ENCODE measurements around the gene RECQL5.
"Not testable (repeated sequence)": the region's sequence is repeated elsewhere in the genome, so short reads cannot be mapped to it uniquely, and the experiment has no call there.

Gene RECQL5

DNA sequence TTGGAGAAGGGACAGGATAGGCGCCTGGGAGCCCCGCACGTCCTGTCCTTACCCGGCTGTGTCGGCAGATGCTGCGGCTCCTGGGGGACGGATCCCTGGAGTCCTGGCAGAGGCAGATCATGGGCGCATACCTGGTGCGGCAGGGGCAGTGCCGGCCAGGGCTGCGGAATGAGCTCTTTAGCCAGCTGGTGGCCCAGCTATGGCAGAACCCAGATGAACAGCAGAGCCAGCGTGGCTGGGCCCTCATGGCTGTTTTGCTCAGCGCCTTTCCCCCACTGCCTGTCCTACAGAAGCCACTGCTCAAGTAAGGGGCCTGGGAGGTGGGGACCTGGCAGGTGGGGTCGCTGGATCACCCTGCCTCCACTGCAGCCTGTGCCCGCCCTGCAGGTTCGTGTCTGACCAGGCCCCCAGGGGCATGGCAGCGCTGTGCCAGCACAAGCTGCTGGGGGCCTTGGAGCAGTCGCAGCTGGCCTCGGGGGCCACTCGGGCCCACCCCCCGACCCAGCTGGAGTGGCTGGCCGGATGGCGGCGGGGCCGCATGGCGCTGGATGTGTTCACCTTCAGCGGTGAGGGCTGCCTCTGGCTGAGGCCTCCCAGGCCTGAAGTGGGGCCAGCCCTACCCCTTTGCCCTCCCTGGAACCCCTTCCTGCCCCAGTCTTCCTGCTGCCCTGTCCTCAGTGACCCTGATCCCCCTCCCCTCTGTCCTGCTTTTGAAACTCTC, 53.9 kb downstream of the RECQL5 start:
- DNase-seq, result no peak

DNA sequence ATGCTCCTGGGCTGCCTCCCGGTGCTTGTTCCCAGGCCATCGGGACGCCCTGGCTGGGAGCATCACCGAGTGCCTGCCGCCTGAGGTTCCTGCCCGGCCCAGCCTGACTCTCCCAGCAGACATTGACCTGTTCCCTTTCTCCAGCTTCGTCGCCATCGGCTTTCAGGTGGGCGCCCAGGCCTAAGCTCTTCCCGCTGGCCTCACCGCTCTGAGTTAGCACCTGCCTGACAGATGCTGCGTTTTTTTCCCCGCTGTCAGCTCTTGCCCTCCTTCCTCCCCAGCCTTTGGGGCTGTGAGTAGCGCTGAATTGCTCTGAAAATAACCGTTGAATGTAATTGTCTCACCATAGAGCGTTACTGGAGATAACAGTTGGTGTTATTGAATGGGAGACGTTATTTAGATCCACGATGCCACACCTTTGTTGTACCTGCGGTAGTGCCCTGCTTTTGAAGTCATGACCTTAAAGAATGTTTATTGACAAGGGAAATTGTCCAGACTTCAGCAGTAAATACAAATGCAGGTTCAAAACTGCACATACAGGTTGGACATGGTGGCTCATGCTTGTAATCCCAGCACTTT, 55.0 kb downstream of the RECQL5 start:
- DNase-seq, result no peak

DNA sequence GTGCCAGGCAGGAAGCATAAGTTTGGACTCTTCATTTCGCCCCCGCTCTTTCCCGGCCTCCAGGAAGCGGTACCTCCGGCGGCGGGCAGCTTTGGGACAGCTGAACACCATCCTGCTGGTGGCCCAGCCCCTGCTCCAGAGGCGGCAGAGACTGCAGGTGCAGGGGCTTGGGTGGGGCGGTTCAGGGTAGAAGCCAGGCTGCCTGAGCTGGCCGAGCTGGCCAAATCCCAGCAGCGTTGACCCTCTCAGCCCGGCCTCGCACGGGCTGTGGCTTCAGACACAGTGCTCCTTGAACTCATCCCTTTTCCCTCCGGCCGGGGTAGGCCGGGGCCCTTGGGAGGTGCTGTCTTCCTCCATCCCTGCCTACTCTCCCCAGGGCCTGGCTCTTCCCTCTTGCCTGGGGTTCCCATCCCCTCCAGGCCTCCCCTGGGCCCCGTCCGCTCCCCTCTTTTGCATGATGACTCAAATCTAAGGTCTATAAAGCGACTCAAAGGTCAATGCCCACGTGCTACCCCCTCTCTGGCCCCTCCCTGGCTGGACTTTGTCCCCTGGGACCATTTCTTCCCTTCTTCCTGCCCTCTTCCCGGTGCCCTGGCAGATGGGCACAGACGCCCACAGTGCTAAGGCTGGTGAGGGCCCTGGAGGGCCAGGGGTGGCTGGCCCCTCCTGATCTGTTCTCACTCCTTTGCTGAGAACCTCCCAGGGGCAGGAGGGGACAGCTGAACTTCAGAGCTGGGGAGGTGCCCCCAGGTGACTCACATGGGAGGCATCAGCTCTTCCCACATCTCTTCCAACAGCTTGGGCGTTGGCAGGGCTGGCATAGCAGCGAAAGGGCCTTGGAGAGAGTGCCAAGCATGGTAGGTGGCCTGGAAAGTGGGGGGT, 56.6 kb downstream of the RECQL5 start:
- no peak for DNase-seq

DNA sequence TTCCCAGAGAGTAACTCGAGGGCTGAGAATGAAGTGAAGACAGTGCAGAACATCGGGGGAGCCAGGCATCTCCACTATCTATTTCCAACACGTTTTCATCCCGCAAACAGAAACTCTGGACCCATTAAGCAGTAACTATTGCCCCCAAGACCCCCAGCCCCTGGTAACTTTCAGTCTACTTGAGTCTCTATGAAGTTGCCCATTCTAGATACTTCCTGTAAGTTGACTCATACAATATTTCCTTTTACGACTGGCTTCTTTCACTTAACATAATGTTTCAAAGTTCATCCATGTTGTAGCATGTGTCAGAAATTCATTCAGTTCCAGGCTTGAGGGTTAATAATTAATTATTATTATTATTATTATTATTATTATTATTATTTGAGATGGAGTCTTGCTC, 59.9 kb downstream of the RECQL5 start:
- DNase-seq, result no peak

DNA sequence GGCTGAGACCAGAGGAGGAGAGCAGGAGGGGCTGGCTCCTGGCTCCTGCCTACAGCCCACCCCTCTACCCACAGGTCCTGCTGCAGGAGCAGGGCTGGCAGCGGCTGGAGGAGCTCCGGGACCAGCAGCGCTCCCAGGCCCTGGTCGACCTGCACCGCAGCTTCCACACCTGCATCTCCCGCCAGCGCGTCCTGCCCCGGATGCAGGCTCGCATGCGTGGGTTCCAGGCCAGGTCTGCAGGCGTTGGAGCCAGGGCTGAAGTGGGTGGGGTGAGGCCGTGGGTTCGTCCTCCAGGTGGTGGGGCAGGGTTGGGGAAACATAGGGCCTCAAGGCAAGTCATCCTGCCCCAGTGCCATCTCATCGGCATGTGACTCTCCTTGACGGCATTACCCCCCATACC, 61.2 kb downstream of the RECQL5 start:
- DNase-seq, result no peak

DNA sequence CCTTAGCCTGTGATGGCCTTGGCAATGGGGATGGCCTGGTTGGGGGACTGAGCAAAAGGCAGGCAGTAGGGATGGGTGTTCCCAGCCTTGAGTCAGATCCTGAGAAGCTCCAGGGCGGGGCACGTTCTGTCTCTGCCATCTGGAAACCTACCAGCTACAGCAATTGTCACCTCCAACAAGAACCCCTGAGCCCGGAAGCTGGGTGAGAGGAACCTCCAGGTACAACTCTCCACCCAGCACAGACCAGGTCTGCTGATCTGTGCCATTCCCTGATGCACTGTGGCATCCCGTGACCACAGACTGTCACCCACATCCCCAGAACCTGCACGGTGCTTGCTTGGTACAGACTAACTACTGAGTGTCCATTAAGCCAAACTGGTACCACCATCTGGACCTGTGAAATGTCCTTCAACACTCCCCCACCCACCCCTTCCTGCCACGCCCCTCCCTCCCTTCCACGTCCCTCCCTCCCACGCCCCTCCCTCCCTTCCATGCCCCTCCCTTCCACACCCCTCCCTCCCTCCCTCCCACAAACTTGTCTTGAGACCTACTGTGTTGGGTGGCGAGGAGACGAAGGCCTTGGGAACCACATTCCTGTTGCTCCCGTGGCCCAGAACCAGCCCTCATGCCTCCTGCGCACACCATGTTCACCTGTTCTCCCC, 62.8 kb downstream of the RECQL5 start:
- no peak for DNase-seq

DNA sequence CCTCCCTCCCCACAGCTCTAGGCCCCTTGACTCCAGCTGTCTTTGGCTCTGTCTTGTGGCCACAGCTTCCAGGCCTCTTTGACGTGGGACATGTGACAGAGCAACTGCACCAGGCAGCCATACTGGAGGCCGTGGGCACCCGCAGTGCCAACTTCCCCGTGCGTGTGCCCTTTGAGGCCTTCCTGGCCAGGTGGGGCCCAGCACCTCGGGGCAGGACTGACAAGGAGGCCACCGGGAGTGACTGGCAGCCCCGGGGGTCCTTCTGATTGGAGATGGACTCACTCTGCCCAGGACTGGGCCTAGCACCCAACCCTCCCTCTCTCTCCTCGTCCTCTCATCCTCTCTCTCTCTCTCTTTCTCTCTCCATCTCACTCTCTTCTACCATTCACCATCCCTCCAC, 63.8 kb downstream of the RECQL5 start:
- no peak for DNase-seq

DNA sequence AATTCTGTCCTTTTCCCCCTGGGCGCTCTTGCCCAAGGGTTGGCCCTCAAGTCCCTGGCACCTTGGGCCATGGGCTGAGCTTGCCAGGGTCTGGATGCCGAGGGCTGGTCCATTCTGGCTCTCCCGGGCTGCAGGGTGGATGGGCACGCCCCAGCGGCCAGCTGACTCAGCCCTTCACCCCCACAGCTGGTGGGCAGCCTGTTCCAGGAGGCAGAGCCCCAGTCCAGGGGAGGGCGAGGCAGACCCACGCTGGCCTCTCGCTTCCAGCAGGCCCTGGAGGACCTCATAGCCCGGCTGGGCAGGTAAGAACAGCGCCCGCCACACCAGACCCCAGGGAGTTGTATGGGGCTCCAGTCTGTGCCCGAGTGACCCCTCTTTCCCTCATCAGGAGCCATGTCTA, 64.3 kb downstream of the RECQL5 start:
- no peak for DNase-seq

DNA sequence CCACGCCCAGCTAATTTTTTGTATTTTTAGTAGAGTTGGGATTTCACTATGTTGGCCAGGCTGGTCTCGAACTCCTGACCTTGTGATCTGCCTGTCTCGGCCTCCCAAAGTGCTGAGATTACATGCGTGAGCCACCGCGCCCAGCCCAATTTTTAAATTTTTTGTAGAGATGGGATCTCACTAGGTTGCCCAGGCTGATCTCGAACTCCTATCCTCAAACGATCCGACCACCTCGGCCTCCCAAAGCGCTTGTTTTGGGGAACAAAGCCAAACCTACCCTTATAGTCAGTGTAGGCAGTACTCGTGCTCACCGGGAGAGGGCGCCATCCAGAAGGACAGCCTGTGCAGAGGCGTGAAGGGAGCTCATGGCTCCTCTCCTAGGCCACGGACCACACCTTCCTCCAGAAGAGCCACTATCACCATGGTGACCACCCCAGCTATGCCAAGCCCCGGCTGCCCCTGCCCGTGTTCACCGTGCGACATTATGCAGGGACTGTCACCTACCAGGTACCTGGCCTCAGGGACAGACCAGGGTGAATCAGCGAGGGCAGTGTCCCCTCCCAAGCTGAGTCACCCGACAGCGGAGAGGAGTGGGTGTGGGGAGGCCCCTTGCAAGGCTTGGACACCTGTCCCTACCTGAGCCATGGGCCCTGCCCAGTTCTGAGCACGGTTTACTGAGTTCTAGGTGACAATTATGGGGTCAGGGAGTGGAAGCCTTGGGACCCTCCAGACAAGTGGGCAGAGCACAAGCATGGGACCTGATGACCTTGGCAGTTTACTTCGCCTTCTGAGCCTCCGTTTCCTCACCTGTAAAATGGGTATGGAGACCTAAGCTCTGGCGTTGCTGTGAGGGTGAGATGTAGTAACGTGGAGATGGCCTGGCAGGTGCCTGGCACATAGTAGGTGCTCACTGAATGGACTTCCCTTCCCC, 65.6 kb downstream of the RECQL5 start:
- DNase-seq, result peak; percentile 46

DNA sequence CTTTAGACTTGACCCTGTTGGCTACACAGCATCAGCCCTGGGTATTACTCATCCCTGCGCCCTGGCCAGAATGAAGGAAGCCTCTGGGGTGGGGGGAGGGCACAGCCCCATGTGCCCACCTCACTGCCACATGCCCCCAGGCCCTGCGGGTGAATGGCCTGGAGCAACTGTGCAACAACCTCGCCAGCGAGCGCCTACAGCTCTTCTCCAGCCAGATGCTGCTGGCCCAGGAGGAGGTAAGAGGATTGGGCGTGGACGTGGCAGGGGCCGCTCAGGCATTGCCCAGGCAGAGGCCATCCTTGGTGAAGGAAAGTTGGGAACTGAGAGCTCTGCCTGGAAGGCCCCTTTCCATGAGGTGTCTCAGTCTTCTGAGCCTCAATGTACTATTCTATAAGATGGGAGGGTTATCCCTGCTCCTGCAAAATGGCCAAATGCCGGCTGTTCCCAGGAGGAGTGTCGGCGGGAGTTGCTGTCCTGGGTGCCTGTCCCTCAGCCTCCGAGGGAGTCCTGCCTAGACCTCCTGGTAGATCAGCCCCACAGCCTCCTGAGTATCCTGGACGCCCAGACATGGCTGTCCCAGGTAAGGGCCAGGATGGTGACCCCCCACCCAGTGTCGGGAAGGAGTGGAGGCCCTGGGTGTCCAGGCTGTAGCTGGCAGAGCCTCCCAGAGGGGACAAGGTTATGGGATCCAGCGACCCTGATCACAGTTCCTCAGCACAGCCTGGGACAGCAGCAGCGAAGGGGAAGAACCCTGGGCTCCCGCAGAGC, 70.5 kb downstream of the RECQL5 start:
- no peak for DNase-seq

DNA sequence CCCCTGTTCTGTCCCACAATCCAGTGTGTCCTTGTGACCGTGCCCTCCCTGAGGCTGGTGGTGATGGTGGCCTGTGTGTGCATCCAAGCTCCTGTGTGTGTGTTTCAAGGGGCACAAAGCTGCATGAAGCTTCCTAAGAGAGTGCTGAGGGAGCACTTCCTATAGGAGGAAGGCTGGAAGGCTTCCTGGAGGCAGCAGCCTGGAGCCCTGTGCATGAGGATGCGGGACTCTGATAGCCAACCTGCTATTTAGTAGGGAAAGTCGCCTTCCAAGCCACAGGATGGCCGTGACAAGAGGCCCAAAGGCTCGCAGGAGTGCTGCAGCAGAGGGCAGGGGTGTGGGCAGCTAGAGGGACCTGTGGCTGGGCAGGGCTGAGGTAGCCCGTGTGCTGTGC, 71.0 kb downstream of the RECQL5 start:
- no peak for DNase-seq

DNA sequence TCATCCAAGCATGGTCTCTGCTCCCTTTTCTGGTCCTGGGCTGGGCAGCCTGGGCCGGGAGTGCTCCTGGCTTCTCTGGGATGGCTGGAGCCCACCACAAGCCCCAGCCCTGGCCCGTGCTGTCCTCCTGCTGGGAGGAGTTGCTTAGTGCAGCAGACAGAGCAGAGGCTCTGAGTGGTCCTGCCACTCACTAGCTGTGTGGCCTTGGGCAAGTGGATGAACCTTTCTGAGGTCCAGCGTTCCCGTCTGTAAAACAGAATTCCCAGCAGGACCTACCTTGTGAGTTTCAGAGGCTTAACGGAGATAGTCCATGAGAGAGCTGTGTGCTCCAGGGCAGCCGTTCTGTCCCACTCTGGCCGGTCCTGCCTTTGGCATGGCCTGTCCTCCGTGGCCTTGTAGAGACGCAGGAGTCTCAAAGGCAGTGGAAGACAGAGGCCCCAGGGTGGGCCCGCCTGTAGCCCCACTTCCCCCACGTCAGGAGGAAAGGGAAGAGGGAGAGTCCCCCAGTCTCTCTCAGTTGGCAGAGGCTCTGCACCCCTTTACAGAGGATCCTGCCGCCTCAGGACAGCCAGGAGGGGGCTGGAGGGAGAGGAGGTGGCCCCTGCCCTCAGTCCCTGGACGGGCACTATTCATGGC, 71.6 kb downstream of the RECQL5 start:
- DNase-seq, result no peak

DNA sequence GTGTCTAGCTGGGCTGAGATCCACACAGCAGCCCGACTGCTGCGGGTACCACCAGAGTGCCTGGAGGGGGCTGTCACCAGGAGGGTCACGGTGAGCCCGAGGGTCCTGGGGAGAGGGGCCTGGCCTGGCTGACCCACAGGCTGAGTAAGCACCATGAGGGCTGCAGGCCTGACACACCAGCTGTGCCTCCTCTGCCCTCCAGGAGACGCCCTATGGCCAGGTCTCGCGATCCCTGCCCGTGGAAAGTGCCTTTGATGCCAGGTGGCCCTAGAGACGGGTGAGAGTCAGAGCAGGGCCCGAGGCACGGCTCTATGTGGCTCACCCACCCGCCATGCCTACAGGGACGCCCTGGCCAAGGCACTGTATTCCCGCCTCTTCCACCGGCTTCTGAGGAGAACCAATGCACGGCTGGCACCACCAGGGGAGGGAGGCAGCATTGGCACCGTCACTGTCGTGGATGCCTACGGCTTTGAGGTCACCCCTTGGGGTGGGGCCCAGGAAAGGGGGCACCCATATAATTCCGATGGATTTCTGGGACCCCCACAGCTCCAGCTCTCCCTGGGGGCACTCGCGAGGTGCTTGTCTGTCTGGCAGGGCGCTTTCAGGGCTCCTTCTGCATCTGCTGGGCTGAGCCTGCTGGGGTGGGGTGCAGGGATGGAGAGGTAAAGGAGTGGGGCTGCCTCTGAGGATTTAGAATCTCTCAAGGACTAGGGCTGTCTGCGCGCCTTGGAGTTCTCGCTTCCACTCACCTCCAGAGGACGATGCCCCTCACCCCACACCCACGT, 72.3 kb downstream of the RECQL5 start:
- DNase-seq, result no peak

DNA sequence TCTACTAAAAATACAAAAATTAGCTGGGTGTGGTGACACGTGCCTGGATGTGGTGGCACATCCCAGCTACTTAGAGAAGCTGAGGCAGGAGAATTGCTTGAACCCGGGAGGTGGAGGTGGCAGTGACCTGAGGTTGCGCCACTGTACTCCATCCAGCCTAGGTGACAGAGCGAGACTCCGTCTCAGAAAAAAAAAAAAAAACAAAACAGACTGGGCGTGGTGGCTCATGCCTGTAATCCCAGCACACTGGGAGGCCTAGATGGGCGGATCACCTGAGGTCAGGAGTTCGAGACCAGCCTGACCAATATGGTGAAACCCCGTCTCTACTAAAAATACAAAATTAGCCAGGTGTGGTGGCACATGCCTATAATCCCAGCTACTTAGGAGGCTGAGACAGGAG, 73.5 kb downstream of the RECQL5 start:
- not testable (repeated sequence) for DNase-seq

DNA sequence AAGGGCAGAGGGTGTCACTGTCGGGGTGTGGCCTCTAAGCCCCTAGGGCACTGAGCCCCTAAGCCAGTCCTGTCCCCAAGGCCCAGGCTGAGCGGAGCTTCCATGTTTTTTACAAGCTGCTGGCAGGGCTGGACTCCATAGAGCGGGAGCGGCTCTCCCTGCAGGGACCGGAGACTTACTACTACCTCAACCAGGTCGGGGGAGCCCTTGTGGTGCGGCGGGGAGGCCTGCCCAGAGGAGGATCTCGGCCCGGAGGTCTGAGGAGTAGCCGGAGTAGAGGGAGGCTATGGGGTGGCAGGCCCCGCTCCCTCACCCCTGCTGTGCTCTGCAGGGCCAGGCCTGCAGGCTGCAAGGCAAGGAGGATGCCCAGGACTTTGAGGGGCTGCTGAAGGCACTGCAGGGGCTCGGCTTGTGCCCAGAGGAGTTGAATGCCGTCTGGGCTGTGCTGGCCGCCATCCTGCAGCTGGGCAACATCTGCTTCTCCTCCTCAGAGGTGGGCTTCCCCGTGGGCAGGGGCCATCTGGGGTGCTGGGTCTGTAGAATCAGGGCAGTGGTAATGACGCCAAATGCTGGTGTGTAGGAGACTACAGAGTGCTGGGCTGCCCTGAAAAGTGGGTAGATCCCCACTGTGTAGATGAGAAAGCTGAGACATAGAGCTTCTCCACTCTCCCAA, 74.5 kb downstream of the RECQL5 start:
- DNase-seq, result no peak

DNA sequence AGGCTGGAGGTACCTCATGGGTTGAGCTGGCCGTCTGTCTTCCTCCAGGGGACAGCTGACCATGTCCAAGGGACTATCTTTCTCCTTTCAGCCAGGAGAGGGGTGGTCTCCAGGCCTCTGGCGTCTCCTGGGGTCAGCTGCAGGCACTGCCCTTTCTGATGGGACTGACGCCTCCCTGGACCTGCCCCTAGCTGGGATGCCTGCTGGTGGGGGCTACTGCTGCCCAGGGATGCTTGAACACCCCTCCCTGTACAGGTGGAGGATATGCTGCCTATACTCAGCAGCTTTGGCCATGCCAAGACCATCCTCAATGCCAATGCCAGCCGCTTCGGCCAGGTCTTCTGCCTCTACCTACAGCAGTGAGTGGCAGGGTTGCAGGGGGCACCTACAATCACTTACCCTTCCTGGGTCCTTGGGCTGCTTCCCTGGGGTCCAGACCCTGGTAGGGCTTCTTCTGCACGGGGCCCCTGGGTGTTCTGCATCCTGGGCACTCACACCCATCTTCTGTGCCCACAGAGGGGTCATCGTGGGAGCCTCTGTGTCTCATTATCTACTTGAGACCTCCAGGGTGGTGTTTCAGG, 75.1 kb downstream of the RECQL5 start:
- DNase-seq, result no peak

DNA sequence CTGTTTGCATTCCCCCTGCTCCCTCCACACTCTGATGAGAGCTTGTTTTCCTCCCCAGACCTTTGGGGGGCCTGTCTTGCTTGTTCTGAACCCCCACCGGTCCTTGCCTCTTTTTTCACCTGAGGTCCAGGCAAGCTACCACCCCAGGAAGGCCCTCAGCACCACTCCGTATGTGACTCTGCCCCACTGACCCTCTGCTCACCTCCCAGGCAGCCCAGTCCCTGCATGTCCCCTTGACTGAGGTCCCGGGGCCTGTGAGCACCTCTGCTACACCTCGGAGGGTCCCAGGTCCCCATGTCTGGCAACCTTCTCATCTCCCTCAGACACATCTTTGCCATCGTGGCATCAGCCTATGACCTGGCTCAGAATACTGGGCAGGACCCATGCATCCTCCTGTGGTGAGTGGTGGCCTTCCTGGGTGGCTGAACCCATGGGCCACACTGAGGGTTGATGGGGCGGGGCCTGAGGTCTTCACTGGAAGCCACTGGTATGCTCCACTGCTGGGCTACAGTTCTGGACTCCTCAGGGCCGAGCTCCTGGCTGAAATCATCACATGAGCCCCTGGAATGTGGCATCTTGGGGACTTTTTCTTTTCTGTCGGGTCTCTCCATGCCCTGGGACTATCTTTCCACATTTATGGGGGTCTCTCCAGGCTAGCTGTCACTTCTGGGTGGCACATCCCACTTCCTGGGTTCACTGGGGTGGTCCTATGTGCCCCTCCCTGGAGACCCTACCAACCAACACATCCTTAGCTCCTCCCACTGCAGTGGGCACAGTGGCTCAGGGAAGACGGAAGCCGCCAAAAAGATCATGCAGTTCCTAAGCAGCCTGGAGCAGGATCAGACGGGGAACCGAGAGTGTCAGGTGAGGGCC, 75.9 kb downstream of the RECQL5 start:
- no peak for DNase-seq

DNA sequence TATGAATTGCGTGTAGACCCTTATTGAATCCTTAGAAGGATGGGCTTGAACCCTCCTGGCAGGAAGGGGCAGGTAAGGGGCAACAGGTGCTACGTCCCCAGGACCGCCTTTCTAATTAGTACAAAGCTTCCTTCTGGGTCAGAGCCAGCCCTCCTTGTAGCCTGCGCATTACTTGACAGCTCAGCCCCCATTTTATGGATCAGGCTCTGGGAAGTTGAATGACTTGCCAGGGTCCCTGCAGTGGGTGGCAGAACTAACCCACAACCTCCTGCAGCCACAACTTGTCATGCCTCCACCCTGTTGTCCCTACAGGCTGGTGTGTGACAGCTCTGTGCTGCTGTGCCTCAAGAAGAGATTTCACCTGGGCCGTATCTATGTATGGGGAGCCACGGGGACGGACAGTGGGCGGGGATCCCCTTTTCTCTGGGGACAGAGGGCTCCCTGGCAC, 76.6 kb downstream of the RECQL5 start:
- no peak for DNase-seq
